ENCODE data around the gene ARCN1.

Gene ARCN1

GRCh38 chr11:118638726-118639125, 66.5 kb downstream of the ARCN1 start:
- DNase-seq (ENCODE audit: low read depth in 2 of 2): no peak

- no peak for DNase-seq (ENCODE audit: low read depth in 2 of 2)
Observed at GRCh38 chr11:118639899-118640298, 67.7 kb downstream of the ARCN1 start.

- DNase-seq (ENCODE audit: low read depth in 2 of 2): no peak
Observed at GRCh38 chr11:118640332-118641154, 68.3 kb downstream of the ARCN1 start.

- DNase-seq (ENCODE audit: low read depth in 2 of 2): no peak
Observed at GRCh38 chr11:118641397-118642019, 69.3 kb downstream of the ARCN1 start.

GRCh38 chr11:118643142-118643994, 71.2 kb downstream of the ARCN1 start:
- DNase-seq (ENCODE audit: low read depth in 2 of 2): no peak

GRCh38 chr11:118643995-118644345, 71.8 kb downstream of the ARCN1 start:
- DNase-seq (ENCODE audit: low read depth in 2 of 2): no peak

- no peak for DNase-seq (ENCODE audit: low read depth in 2 of 2)
Observed at GRCh38 chr11:118644496-118644895, 72.3 kb downstream of the ARCN1 start.

- no peak for DNase-seq (ENCODE audit: low read depth in 2 of 2)
Observed at GRCh38 chr11:118645066-118645715, 73.0 kb downstream of the ARCN1 start.

- DNase-seq (ENCODE audit: low read depth in 2 of 2): no peak
Observed at GRCh38 chr11:118646393-118646792, 74.2 kb downstream of the ARCN1 start.

GRCh38 chr11:118648291-118648690, 76.1 kb downstream of the ARCN1 start:
- no peak for DNase-seq (ENCODE audit: low read depth in 2 of 2)

- DNase-seq (ENCODE audit: low read depth in 2 of 2): no peak
Observed at GRCh38 chr11:118649941-118650340, 77.7 kb downstream of the ARCN1 start.

- DNase-seq (ENCODE audit: low read depth in 2 of 2): no peak
Observed at GRCh38 chr11:118650366-118650765, 78.2 kb downstream of the ARCN1 start.

- DNase-seq (ENCODE audit: low read depth in 2 of 2): no peak
Observed at GRCh38 chr11:118651820-118652219, 79.6 kb downstream of the ARCN1 start.

Measured in stimulated activated CD4-positive, alpha-beta T cell treated with anti-CD3 and anti-CD28 coated beads, Interleukin-15, amount 100 ng/mL, for 48 hours (primary cell).